Mesenchymal stem cell (in vitro differentiated cells and primary cell): ENCODE measurements around the gene CLGN.

Experiments used
- DNase-seq: peaks from one replicate; pipeline ENCODE4 v3.0.0-alpha.2; 2013
- H2AFZ ChIP-seq: one replicate; pipeline ENCODE4 v1.6.1; 2013; ENCODE audit warnings: low read depth, mild to moderate bottlenecking, control low read depth, inconsistent platforms, low read length, moderate library complexity
- H2AK5ac ChIP-seq: 2 replicates; pipeline ENCODE4 v1.6.1; 2013; ENCODE audit warnings: low read length, moderate library complexity, mild to moderate bottlenecking, inconsistent platforms; ENCODE audit not compliant: severe bottlenecking
- H2BK120ac ChIP-seq: one replicate; pipeline ENCODE4 v1.6.1; 2013; ENCODE audit warnings: low read depth, mild to moderate bottlenecking, inconsistent platforms, low read length, moderate library complexity
- H2BK12ac ChIP-seq, 2 experiments: one replicate each; pipeline ENCODE4 v1.6.1; 2013; ENCODE audit warnings: inconsistent platforms in 2 of 2, low read length in 2 of 2, mild to moderate bottlenecking in 2 of 2, moderate library complexity in 2 of 2, control low read depth in 1 of 2
- H2BK15ac ChIP-seq: one replicate; pipeline ENCODE4 v1.6.1; 2013; ENCODE audit warnings: mild to moderate bottlenecking, low read depth, inconsistent platforms; ENCODE audit not compliant: poor library complexity, severe bottlenecking
- H2BK5ac ChIP-seq: 2 replicates; pipeline ENCODE4 v1.6.1; 2013; ENCODE audit warnings: low read depth, mild to moderate bottlenecking, low read length, control low read depth, inconsistent platforms; ENCODE audit not compliant: poor library complexity, severe bottlenecking
- H3K14ac ChIP-seq, 2 experiments: one replicate each; pipeline ENCODE4 v1.6.1; 2013; ENCODE audit warnings: inconsistent platforms in 2 of 2, low read length in 2 of 2, control low read depth in 1 of 2, mild to moderate bottlenecking in 1 of 2, moderate library complexity in 1 of 2
- H3K18ac ChIP-seq, 2 experiments: one replicate each; pipeline ENCODE4 v1.6.1; 2013; ENCODE audit warnings: inconsistent platforms in 2 of 2, low read length in 2 of 2, control low read depth in 1 of 2, low read depth in 1 of 2, mild to moderate bottlenecking in 1 of 2
- H3K23ac ChIP-seq, 2 experiments: one replicate each; pipeline ENCODE4 v1.6.1; 2013; ENCODE audit warnings: inconsistent platforms in 2 of 2, low read length in 2 of 2, mild to moderate bottlenecking in 2 of 2, moderate library complexity in 2 of 2, control low read depth in 1 of 2
- H3K27ac ChIP-seq: 2 replicates; pipeline ENCODE4 v1.5.1; 2013; ENCODE audit warnings: mild to moderate bottlenecking, moderate library complexity, low read length, control low read depth, inconsistent platforms; ENCODE audit not compliant: poor library complexity, severe bottlenecking
- H3K27me3 ChIP-seq, 2 experiments: 2 replicates each; pipeline versions ENCODE4 v1.6.1 to v1.7.0; 2013; ENCODE audit warnings: low read length in 2 of 2, mild to moderate bottlenecking in 2 of 2, moderate library complexity in 2 of 2, control low read depth in 1 of 2, inconsistent platforms in 1 of 2; ENCODE audit not compliant: control insufficient read depth in 1 of 2, insufficient read depth in 1 of 2
- H3K36me3 ChIP-seq, 2 experiments: 2 replicates each; pipeline versions ENCODE4 v1.6.1 to v1.7.0; 2013; ENCODE audit warnings: low read length in 2 of 2, control low read depth in 1 of 2, inconsistent platforms in 1 of 2, low read depth in 1 of 2, mild to moderate bottlenecking in 1 of 2; ENCODE audit not compliant: insufficient read depth in 2 of 2, control insufficient read depth in 1 of 2
- H3K4ac ChIP-seq, 2 experiments: one replicate each; pipeline ENCODE4 v1.6.1; 2013; ENCODE audit warnings: inconsistent platforms in 2 of 2, low read length in 2 of 2, mild to moderate bottlenecking in 2 of 2, moderate library complexity in 2 of 2, control low read depth in 1 of 2, low read depth in 1 of 2
- H3K4me1 ChIP-seq: 2 replicates; pipeline ENCODE4 v1.6.1; 2013; ENCODE audit warnings: low read depth, low read length, control low read depth; ENCODE audit not compliant: control insufficient read depth, insufficient read depth
- H3K4me2 ChIP-seq: 2 replicates; pipeline ENCODE4 v1.6.1; 2013; ENCODE audit warnings: low read length, mild to moderate bottlenecking, inconsistent platforms; ENCODE audit not compliant: poor library complexity, severe bottlenecking
- H3K4me3 ChIP-seq, 2 experiments: 2 replicates each; pipeline versions ENCODE4 v1.5.1 to v1.7.0; 2013; ENCODE audit warnings: low read length in 2 of 2, mild to moderate bottlenecking in 2 of 2, control low read depth in 1 of 2, low read depth in 1 of 2; ENCODE audit not compliant: insufficient read depth in 1 of 2
- H3K79me1 ChIP-seq: replicated peaks from 2 replicates; pipeline ENCODE4 v1.6.1; 2013; ENCODE audit warnings: mild to moderate bottlenecking, control low read depth, low read length, inconsistent platforms; ENCODE audit not compliant: poor library complexity, severe bottlenecking
- H3K9ac ChIP-seq: 2 replicates; pipeline ENCODE4 v1.7.0; 2013; ENCODE audit warnings: mild to moderate bottlenecking, low read length, moderate library complexity
- H3K9me3 ChIP-seq: 2 replicates; pipeline ENCODE4 v1.7.0; 2013; ENCODE audit warnings: mild to moderate bottlenecking, low read length; ENCODE audit not compliant: control insufficient read depth
- H4K8ac ChIP-seq: one replicate; pipeline ENCODE4 v1.6.1; 2013; ENCODE audit warnings: inconsistent platforms, mild to moderate bottlenecking, low read length, moderate library complexity
- H4K91ac ChIP-seq: one replicate; pipeline ENCODE4 v1.6.1; 2013; ENCODE audit warnings: mild to moderate bottlenecking, low read length, inconsistent platforms
- WGBS: methylation state at CpG from one replicate; pipeline ENCODE4 v1.1.7; 2013; ENCODE audit warnings: mixed read lengths; 5-methylcytosine and 5-hydroxymethylcytosine counted together

CLGN gene

GRCh38 chr4:140342620-140343019 lies 84.8 kb downstream of the CLGN start:
- Histone ChIP-seq H3K4me1 (peaks cover 2% of the 10 kb centered on the region), H4K91ac (no peak overlapping the region), H2AK5ac (no peak overlapping the region), H3K27ac (no peak overlapping the region), H4K8ac (no peak overlapping the region), H2BK15ac (no peak overlapping the region), H3K14ac (no peak overlapping the region), H2BK120ac (no peak overlapping the region), H3K18ac (no peak overlapping the region), H2AFZ (no peak overlapping the region), H2BK5ac (no peak overlapping the region), H3K9ac (no peak overlapping the region), H3K9me3 (no peaks in the 10 kb centered on the region), H3K4me2 (no peak overlapping the region), H3K79me1 (no peaks in the 10 kb centered on the region), H3K4ac (no peak overlapping the region), H3K23ac (no peak overlapping the region), H2BK12ac (no peak overlapping the region), H3K4me3 (no peak overlapping the region), H3K36me3 (no peaks in the 10 kb centered on the region), H3K27me3 (no peaks in the 10 kb centered on the region)
- DNase-seq = no peak
- WGBS = no CpG with 5 or more reads among the region's 1 CpG
